ENCODE data around the gene HSBP1. TPM values are rescaled to one million over a fixed set of nuclear protein-coding genes. Genes with fewer than 3 reads are reported as not detected.

Gene HSBP1
- total and polyA plus RNA-seq, 2 of the 13 experiments (the other 11 are each of a cell fraction or from before 2014, with no cell fraction given) = 249 to 292 TPM

DNA sequence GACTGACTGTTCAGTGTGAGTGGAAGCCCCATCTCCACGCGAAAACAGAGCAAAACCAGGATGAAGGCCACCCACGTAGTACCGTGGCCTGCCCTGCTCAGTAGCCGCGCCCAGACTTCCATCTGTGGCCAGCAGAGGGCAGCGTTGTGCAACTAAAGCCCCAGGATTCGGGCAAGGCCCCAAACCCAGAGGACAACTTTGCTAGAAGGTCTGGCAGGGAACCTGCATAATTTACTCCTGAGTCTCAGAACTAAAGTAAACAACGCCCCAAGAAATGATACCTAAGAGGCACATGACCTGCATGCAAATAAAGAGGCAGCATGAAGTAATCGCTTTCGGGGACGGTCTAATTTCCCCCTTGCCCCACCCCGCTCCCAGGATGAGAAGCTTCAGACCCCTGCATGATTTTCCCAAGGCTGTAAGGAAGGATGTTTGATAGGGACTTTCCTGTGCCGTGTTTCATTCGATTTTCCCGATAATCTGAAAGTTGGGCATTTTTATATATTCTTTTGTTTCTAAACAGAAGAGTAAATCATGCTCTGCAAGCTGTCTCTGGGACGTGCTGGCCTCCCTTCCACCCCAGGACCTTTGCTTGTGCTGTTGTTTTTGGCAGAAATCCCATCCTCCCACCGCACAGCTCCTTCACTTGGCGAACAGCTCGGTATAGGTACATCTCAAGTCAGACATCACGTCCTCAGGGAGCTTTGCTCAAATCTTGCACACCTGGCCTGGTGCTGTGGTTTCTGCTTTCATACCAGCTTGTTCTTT, 18.6 kb downstream of the HSBP1 start (continued):
- TF ChIP-seq NKX3-1 (CRISPR knock-in tag; IDR thresholded peaks at IDR 0.05) = no peak
- TF ChIP-seq CEBPG (CRISPR knock-in tag; IDR thresholded peaks at IDR 0.05) = no peak
- TF ChIP-seq GATAD1 (CRISPR knock-in tag; IDR thresholded peaks at IDR 0.05) = 0 out of 2 replicates have a peak, but pooled peaks have one; percentile 19
- no peak for TF ChIP-seq ZNF441 (CRISPR knock-in tag; IDR thresholded peaks at IDR 0.05; ENCODE audit: borderline replicate concordance)
- TF ChIP-seq ETV5 (CRISPR knock-in tag; IDR thresholded peaks at IDR 0.05; ENCODE audit: borderline replicate concordance) = no peak
- TF ChIP-seq, protein P1, sequence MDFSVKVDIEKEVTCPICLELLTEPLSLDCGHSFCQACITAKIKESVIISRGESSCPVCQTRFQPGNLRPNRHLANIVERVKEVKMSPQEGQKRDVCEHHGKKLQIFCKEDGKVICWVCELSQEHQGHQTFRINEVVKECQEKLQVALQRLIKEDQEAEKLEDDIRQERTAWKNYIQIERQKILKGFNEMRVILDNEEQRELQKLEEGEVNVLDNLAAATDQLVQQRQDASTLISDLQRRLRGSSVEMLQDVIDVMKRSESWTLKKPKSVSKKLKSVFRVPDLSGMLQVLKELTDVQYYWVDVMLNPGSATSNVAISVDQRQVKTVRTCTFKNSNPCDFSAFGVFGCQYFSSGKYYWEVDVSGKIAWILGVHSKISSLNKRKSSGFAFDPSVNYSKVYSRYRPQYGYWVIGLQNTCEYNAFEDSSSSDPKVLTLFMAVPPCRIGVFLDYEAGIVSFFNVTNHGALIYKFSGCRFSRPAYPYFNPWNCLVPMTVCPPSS (IDR thresholded peaks at IDR 0.05) = no peak
- TF ChIP-seq GABPA (IDR thresholded peaks at IDR 0.05; ENCODE audit: low read depth, low read length) = no peak
- no peak for TF ChIP-seq GABPA (CRISPR knock-in tag; IDR thresholded peaks at IDR 0.05; ENCODE audit: low read depth)
- no peak for TF ChIP-seq SMARCC2 (IDR thresholded peaks at IDR 0.05)
- no peak for TF ChIP-seq NR1H2 (CRISPR knock-in tag; IDR thresholded peaks at IDR 0.05; ENCODE audit: borderline replicate concordance, low read depth)
- TF ChIP-seq, protein P2, sequence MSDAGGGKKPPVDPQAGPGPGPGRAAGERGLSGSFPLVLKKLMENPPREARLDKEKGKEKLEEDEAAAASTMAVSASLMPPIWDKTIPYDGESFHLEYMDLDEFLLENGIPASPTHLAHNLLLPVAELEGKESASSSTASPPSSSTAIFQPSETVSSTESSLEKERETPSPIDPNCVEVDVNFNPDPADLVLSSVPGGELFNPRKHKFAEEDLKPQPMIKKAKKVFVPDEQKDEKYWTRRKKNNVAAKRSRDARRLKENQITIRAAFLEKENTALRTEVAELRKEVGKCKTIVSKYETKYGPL (CRISPR knock-in tag; IDR thresholded peaks at IDR 0.05) = no peak
- TF ChIP-seq, protein P3, sequence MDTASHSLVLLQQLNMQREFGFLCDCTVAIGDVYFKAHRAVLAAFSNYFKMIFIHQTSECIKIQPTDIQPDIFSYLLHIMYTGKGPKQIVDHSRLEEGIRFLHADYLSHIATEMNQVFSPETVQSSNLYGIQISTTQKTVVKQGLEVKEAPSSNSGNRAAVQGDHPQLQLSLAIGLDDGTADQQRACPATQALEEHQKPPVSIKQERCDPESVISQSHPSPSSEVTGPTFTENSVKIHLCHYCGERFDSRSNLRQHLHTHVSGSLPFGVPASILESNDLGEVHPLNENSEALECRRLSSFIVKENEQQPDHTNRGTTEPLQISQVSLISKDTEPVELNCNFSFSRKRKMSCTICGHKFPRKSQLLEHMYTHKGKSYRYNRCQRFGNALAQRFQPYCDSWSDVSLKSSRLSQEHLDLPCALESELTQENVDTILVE (CRISPR knock-in tag; IDR thresholded peaks at IDR 0.05) = peak; percentile 25; the same call in 1 of the 2 replicates
- no peak for TF ChIP-seq TSC22D2 (CRISPR knock-in tag; IDR thresholded peaks at IDR 0.05; ENCODE audit: borderline replicate concordance)
- no peak; the same call in 1 of the 2 replicates for TF ChIP-seq EZH2 (conservative IDR thresholded peaks at IDR 0.05; ENCODE audit: low read depth, low read length)
- 0 out of 2 replicates have a peak, but pooled peaks have one; percentile 50 for TF ChIP-seq SP140L (CRISPR knock-in tag; IDR thresholded peaks at IDR 0.05; ENCODE audit: borderline replicate concordance)
- no peak for TF ChIP-seq KDM1A (CRISPR knock-in tag; IDR thresholded peaks at IDR 0.05)
- TF ChIP-seq IKZF1 (IDR thresholded peaks at IDR 0.05) = no peak
- TF ChIP-seq, protein P4, sequence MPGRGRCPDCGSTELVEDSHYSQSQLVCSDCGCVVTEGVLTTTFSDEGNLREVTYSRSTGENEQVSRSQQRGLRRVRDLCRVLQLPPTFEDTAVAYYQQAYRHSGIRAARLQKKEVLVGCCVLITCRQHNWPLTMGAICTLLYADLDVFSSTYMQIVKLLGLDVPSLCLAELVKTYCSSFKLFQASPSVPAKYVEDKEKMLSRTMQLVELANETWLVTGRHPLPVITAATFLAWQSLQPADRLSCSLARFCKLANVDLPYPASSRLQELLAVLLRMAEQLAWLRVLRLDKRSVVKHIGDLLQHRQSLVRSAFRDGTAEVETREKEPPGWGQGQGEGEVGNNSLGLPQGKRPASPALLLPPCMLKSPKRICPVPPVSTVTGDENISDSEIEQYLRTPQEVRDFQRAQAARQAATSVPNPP (CRISPR knock-in tag; IDR thresholded peaks at IDR 0.05) = no peak
- TF ChIP-seq HNF4A (CRISPR knock-in tag; IDR thresholded peaks at IDR 0.05) = no peak
- no peak for TF ChIP-seq NCOR1 (IDR thresholded peaks at IDR 0.05; ENCODE audit: borderline replicate concordance, low read length)
- 0 out of 2 replicates have a peak, but pooled peaks have one; percentile 35 for TF ChIP-seq ZNF331 (CRISPR knock-in tag; IDR thresholded peaks at IDR 0.05)
- TF ChIP-seq MTA3 (CRISPR knock-in tag; IDR thresholded peaks at IDR 0.05) = no peak
- TF ChIP-seq NFKBIZ (CRISPR knock-in tag; IDR thresholded peaks at IDR 0.05) = no peak
- no peak for TF ChIP-seq ELF4 (CRISPR knock-in tag; IDR thresholded peaks at IDR 0.05; ENCODE audit: borderline replicate concordance)
- TF ChIP-seq ZMYM3 (CRISPR knock-in tag; IDR thresholded peaks at IDR 0.05) = no peak
- TF ChIP-seq MIXL1 (CRISPR knock-in tag; IDR thresholded peaks at IDR 0.05) = no peak
- TF ChIP-seq IRX3 (CRISPR knock-in tag; IDR thresholded peaks at IDR 0.05; ENCODE audit: borderline replicate concordance, low read depth) = no peak
- TF ChIP-seq, protein P5, sequence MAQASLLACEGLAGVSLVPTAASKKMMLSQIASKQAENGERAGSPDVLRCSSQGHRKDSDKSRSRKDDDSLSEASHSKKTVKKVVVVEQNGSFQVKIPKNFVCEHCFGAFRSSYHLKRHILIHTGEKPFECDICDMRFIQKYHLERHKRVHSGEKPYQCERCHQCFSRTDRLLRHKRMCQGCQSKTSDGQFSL (CRISPR knock-in tag; IDR thresholded peaks at IDR 0.05) = no peak
- no peak for TF ChIP-seq ZBTB1 (CRISPR knock-in tag; IDR thresholded peaks at IDR 0.05; ENCODE audit: borderline replicate concordance)
- TF ChIP-seq ZNF83 (CRISPR knock-in tag; IDR thresholded peaks at IDR 0.05; ENCODE audit: borderline replicate concordance) = no peak
